A673 (cell line): Measurements from ENCODE around the gene NEUROD2.

Experiments
- CTCF ChIP-seq: fragments of 300-800, 200-600 bp; sonication (generic); conservative IDR thresholded peaks from 2 replicates; pipeline ENCODE4 v1.5.1; 2017; ENCODE audit warnings: low read depth, mild to moderate bottlenecking, antibody characterized with exemption, low read length, moderate library complexity, mixed read lengths
- EZH2 ChIP-seq: fragments of 200-600 bp; sonication (generic); IDR thresholded peaks from 2 replicates; pipeline ENCODE4 v1.6.1; 2017; ENCODE audit warnings: borderline replicate concordance, low read depth, mild to moderate bottlenecking, mixed read lengths, antibody characterized with exemption, low read length; ENCODE audit not compliant: poor library complexity, severe bottlenecking

- no peak for TF ChIP-seq CTCF
- no peak for TF ChIP-seq EZH2
Measured at GRCh38 chr17:39640591-39641031, 32.9 kb upstream of the NEUROD2 start.
